NCI-H2107 treated with DMSO at 0.1 percent for 48 hours (cell line): ENCODE results near the gene NTN1.

Experiments
- DNase-seq: peaks from one replicate; lab custom pipeline; 2025; ENCODE audit not compliant: unreplicated experiment; lab: John Stamatoyannopoulos, UW

NTN1 gene

GRCh38 chr17:9187828-9188227 is 166.5 kb downstream of the NTN1 start:
- DNase-seq, result no peak

DNA sequence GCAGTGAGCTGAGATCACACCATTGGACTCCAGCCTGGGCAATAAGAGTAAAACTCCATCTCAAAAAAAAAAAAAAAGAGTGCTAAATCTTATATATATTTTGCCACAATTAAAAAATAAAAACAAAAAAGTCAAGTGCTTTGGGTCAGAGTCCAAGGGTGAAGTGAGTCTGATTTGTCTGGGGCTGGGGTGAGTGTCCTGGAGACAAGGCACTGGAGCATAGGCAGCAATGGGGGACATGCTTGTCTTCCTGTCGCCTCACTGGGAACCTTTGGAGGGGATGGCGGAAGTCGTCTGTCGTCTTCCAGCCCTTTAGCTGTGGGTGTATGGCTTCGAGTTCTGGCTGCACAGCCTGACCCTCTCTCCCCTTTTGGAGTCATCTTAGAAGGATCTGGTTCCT is 167.1 kb downstream of the NTN1 start:
- no peak for DNase-seq

DNA sequence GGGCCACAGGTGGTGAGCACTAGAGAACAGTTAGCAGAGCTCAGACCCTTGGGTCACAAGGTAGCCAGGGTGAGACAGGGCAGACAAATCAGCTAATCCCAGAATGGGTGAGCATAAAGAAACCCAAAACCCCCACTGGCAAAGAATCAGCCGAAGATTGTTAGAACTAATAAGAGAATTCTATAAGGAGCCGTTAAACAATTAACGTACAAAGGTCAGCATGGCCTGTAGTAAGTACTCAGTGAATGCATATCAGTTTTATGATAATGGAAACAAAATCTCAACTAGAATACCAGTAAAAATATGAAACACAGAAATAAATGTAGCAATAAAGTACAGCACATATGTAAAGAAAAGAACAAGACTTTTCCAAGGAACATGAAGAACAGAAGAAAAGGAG is 168.6 kb downstream of the NTN1 start:
- DNase-seq, result no peak

- no peak for DNase-seq
Measured at GRCh38 chr17:9192010-9192409, 170.7 kb downstream of the NTN1 start.

- DNase-seq, result no peak
Measured at GRCh38 chr17:9195411-9195810, 174.1 kb downstream of the NTN1 start.

DNA sequence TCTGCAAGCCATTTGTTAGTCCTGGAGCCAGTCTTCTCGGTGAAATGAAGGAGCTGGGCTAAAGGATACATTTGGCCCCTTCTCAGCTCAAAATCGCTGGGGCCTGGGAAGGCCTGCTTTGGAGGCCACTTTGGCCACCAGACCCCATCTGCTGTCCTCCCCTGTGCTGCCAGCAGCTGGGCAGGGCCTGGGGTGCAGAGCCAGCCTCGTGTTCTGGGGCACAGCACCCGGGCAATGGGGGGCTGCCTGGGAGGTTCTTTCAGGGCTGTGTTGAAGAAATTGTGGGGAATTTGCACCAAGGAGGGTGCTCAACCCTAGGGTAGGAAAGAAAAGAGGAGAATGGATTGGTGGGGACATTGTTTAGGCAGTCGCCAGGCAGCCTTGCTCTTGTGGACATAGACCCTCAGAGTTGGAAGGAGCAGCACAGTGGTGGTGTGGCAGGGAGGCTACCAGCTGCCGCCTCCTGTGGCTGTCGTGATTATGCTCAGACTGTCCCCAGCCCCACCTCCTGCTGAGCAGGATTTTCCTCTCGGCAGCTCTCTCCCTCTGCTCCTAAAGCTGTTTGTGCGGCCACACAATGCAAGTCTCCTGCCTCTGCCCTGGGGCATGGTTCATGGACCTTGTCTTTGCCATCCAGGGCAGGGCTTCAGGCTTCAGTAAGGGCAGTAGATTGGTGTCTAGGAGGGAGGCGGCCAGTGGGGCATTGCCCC is 174.8 kb downstream of the NTN1 start:
- DNase-seq, result no peak

DNA sequence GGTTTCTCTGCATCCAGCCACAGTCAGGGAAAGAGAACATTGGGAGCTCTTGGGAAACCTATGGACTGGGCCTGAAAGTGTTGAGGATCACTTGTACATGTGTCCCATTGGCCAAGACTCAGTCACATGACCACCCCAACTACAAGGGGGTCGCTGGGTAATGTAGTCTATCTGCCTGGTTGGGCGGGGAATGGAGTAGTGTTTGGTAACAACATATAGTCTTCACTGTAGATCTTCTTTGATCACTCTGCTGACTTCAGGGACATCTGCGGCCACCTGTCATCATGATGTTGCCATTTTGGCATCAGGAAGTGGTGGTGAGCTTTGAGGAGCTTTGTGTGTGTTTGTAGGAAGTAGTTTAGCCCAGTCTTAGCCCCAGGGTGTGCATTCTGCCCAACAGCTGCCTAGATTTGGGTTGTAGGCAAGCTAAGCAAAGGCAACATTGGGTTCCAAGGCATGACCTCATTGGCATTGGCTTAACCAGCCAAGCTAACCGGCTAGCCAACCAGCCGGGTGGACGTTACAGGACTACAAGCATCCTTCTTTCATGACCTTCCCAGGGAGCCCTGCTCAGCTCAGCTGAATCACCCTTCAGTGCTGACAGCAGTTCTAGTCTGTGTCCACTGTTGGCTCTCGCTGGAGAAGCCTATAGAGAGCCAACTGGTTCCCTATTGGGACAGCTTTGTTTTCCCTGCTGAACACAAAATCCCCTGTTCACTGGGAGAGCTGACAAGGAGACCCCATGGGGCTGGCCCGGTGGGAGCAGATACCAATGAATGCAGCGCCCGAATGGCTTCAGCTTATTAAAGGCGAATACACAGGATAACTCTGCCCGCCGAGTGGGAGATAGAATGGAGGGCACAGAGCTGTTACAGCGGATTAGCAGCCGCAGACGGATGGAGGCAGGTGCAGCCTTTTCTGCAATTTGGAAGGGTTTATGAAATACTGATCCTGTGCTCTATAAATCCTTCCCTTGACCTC is 178.6 kb downstream of the NTN1 start:
- DNase-seq, result no peak

DNA sequence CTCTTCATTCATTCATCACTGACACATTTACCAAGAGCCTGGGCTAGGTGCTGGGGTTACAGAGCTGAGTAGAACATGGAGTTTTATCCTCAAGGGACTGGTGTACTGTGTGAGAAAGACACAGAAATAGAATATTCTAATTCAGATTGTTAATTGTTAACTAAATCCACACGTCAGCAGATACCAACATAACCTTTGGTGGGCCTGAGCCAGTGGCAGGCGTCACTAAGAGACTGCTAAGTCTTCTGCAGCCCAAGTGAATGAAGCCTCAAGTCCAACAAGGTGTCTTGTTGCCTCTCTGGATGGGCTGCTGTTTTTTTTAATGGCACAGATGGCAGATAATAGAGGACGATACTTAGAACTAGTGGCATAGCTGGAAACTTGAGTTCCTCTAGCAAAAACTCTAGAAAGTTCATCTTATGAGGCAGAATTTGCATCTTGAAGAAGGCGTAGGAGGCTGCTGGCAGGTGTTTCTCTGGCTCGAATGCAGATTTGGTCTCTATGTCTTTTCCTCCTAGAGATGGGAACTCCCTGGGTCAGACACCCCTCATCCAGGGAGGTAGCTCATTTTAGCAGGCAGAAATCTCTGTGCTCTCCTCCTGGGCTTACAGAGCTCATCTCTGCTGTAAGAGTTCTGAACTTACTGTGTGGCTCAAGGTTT is 179.5 kb downstream of the NTN1 start:
- no peak for DNase-seq

DNA sequence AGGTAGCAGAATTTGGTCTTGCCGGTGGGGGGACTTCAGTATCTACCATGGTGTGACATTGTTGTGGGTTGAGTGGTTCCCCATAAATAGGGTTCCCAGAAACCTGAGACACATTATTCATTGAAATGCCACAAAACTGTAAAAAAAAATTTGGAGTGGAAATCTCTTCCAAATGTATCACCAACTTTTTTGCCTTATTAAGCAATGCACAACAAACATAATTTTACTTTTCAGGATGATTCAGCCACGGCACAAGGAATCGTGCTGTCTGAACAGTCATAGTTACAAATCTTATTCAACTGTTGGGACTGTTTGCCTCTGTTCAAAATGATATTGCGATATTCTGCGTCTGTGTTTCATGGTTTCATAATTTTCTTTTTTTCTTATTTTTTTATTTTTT is 181.2 kb downstream of the NTN1 start:
- no peak for DNase-seq

GRCh38 chr17:9203771-9204425 is 182.6 kb downstream of the NTN1 start:
- DNase-seq, result no peak

- DNase-seq, result no peak
Measured at GRCh38 chr17:9204637-9205329, 183.5 kb downstream of the NTN1 start.

DNA sequence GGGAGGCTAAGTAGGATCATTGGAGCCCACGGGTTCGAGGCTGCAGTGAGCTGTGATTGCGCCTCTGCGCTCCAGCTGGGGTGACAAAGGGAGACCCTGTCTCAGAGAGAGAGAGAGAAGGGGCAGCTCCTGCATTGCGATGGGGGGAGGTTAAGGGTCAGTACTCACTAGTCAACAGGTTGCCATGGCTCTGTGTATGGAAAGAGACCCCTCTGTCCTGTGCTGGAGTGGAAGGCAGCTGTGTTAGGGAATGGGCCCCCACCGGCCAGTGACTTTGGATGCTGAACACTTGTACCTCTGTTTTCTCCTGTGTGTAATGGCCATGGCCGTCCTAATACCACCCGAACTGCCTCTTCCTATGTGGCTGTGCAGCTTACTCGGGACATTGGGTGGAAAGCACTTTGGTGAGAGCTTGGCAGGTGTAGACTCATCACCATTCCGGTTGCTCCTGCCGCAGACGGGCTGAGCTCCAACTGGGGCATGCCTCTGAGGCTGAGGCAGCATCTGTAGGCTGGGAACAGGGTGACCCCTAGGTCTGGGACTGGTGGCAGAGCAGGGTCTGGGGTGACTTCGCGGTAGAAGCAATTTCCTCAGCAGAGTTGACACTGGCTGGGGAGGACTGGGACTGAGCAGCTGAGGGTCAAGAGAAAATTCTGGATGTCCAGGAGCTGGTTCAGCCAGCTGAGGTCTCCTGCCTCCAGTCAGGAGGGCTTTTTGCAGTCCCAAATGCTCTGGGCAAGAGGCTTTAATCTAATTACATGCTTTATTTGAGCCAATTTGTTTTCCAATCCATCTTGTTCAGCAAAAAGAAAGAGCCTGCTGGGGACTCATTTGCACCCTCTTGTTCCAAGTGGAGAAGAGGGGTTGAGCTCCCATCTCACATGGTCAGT is 184.5 kb downstream of the NTN1 start:
- no peak for DNase-seq

DNA sequence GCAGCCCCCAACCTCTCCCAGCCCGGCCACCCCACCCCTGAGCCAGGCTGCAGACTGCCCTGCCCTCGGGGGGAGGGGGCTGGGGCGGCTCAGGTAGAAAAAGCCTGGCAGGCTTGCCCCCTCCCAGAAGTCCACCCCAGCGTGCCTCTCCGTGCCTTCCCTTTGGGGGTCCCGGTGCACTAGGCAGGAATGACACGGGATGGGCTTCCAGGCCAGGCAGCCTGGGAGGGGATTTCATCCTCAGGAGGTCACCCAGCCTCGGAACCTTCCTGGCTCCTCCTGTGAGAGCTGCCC is 185.0 kb downstream of the NTN1 start:
- no peak for DNase-seq

DNA sequence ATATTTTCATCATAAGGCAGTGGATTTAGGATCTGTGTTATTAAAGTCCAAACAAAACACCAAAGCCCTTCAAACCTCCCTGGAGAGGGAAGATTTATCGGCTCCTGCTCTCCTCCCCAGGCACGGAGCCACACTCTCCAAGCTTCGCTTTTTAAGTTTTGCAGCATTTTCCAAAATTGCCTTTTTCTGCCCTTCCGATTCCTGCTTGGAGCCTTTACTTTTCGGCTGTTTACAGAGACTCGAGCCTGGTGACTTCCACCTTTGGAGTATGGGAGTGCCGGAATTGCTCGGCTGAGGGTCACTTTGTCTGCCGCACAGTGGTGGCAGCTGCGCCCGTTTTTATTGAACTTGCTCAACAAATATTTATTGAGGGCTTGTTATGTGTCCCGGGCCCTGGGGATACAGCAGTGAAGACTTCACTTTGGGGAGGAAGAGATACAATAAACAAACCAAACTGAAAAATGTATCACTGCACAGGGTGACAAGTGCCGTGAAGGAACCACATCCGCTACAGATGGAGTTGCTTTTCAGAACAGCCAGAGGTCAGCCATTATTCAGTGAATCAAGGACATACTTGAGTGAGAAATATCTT is 185.5 kb downstream of the NTN1 start:
- DNase-seq, result no peak

DNA sequence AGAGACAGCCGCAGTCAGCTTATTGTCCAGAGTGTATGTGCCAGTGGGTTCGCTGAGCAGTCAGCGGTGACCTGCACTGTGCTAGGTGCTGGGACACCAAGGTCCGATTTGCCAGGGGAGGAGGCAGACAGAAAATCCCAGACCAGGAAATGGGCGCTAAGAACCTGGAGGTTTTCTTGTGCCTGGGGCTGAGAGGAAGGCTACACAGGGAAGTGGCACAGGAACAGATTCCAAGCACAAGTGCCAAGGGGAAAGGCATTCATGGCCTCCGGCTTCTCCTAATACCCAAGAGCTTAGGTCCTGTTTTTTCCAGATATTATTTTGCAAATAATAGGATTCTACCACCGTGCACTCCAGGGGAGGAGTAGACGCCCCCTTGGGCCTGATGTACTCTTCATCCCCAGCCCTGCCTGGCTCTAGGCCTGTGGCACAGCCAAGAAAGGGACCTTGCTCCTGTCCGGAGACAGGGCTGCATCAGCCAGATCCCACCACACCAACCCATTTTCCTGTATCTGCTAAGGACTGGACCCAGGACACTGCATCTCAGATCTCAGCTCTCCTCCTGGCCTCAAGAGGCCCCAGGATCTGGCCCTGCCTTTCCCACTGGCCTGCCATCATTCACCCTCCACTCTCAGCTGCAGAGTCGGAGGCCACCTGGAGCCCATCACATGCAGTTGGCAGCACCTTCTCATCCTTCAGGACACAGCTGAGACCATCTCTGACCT is 187.2 kb downstream of the NTN1 start:
- DNase-seq, result no peak

- no peak for DNase-seq
Measured at GRCh38 chr17:9209347-9209746, 188.0 kb downstream of the NTN1 start.

- no peak for DNase-seq
Measured at GRCh38 chr17:9209781-9210370, 188.6 kb downstream of the NTN1 start.

DNA sequence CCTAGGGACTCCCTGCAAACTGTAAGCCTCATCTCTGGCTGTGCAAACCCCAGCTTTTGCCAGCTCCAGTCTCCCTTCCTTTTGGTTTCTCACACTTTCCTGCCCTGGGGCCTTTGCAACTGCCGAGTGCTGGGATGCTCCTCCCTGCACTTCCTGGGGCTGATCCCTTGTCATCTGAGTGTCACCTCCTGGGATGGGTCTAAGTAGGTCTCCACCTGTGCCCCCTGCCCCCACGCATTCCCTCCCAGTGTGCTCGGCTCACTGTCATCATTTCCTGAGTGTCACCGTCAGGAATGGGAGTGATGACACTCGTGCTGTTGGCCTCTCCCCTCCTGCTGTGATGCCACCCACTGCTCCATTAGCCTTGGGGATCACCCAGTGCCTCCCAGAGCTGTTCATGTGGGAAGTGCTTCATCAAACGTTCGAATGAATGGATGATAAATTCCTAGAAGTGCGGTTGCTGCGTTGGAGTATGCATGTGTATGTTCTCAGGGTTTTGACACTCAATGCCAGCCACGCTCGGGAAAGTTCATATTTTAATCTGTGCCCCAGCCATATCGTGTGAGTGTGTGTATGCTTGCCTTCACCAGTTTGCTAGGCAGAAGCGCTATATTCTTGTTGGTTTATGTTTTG is 189.9 kb downstream of the NTN1 start:
- no peak for DNase-seq
